ENCODE measurements around the gene RPAP2.
"Not testable (repeated sequence)": the region's sequence is repeated elsewhere in the genome, so short reads cannot be mapped to it uniquely, and the experiment has no call there.

RPAP2 gene

GRCh38 chr1:92377991-92378390 is 79.1 kb downstream of the RPAP2 start:
- not testable (repeated sequence) for DNase-seq

GRCh38 chr1:92380867-92381266 is 82.0 kb downstream of the RPAP2 start:
- DNase-seq: no peak

- not testable (repeated sequence) for DNase-seq
Measured at GRCh38 chr1:92393966-92394365, 95.1 kb downstream of the RPAP2 start.

- no peak for DNase-seq
Measured at GRCh38 chr1:92398519-92398918, 99.7 kb downstream of the RPAP2 start.

- DNase-seq: no peak
Measured at GRCh38 chr1:92399076-92399475, 100.2 kb downstream of the RPAP2 start.

- peak; percentile 41 for DNase-seq
Measured at GRCh38 chr1:92404661-92405060, 105.8 kb downstream of the RPAP2 start.

- DNase-seq: no peak
Measured at GRCh38 chr1:92408825-92409224, 110.0 kb downstream of the RPAP2 start.

GRCh38 chr1:92409946-92410549 is 111.2 kb downstream of the RPAP2 start:
- DNase-seq: no peak

- peak; percentile 19 for DNase-seq
Measured at GRCh38 chr1:92410706-92411105, 111.8 kb downstream of the RPAP2 start.

GRCh38 chr1:92411511-92411910 is 112.7 kb downstream of the RPAP2 start:
- DNase-seq: peak; percentile 91

- DNase-seq: no peak
Measured at GRCh38 chr1:92419642-92420041, 120.8 kb downstream of the RPAP2 start.

GRCh38 chr1:92424381-92424780 is 125.5 kb downstream of the RPAP2 start:
- no peak for DNase-seq

GRCh38 chr1:92425617-92426016 is 126.8 kb downstream of the RPAP2 start:
- no peak for DNase-seq

- DNase-seq: no peak
Measured at GRCh38 chr1:92430030-92430429, 131.2 kb downstream of the RPAP2 start.

- DNase-seq: not testable (repeated sequence)
Measured at GRCh38 chr1:92434572-92434971, 135.7 kb downstream of the RPAP2 start.

- no peak for DNase-seq
Measured at GRCh38 chr1:92439291-92439690, 140.4 kb downstream of the RPAP2 start.

- DNase-seq: no peak
Measured at GRCh38 chr1:92441316-92441696, 142.4 kb downstream of the RPAP2 start.

GRCh38 chr1:92441697-92442342 is 143.0 kb downstream of the RPAP2 start:
- DNase-seq: peak; percentile 99

GRCh38 chr1:92442351-92442750 is 143.5 kb downstream of the RPAP2 start:
- peak; percentile 91 for DNase-seq

- DNase-seq: no peak
Measured at GRCh38 chr1:92443893-92444292, 145.0 kb downstream of the RPAP2 start.

- no peak for DNase-seq
Measured at GRCh38 chr1:92444351-92444750, 145.5 kb downstream of the RPAP2 start.

- no peak for DNase-seq
Measured at GRCh38 chr1:92445865-92446264, 147.0 kb downstream of the RPAP2 start.

GRCh38 chr1:92446546-92446945 is 147.7 kb downstream of the RPAP2 start:
- DNase-seq: no peak

- no peak for DNase-seq
Measured at GRCh38 chr1:92447033-92447681, 148.3 kb downstream of the RPAP2 start.
